ENCODE results near the gene BMPR1A. TPM values are rescaled to one million over a fixed set of nuclear protein-coding genes. Genes with fewer than 3 reads are reported as not detected.

The BMPR1A gene
- polyA plus RNA-seq, 1 donor (not counting 4 experiments of a cell fraction or from before 2014, with no cell fraction given) = 22.2 TPM

GRCh38 chr10:86855513-86855912 lies 99.1 kb downstream of the BMPR1A start:
- H2AFZ ChIP-seq (ENCODE audit: control insufficient read depth, low read length) = no peak overlapping the region
- no peaks in the 10 kb centered on the region for H3K9me1 ChIP-seq (ENCODE audit: control insufficient read depth, extremely low read depth, insufficient read depth, low read length)
- no peak overlapping the region for H3K4me3 ChIP-seq (ENCODE audit: control insufficient read depth in 2 of 3, extremely low read depth in 1 of 3, insufficient read depth in 2 of 3, low read depth in 1 of 3, low read length in 3 of 3)
- no peak overlapping the region for H3K4me2 ChIP-seq (ENCODE audit: control insufficient read depth, extremely low read depth, insufficient read depth, low read depth, low read length)
- no peaks in the 10 kb centered on the region for H3K4me1 ChIP-seq (ENCODE audit: control insufficient read depth, extremely low read depth, insufficient read depth, low read length)
- no peak overlapping the region for H3K9ac ChIP-seq (ENCODE audit: control insufficient read depth, extremely low read depth, insufficient read depth, low read length)
- no peak overlapping the region for H3K27ac ChIP-seq (ENCODE audit: control insufficient read depth, insufficient read depth, low read length)
- no peak for DNase-seq (ENCODE audit: low read depth, low spot score)
- no peaks in the 10 kb centered on the region for H4K20me1 ChIP-seq (ENCODE audit: control insufficient read depth, extremely low read depth, insufficient read depth, low read length)
- H3K79me2 ChIP-seq (ENCODE audit: control insufficient read depth, insufficient read depth, low read length) = no peaks in the 10 kb centered on the region
- TF ChIP-seq, protein P1, sequence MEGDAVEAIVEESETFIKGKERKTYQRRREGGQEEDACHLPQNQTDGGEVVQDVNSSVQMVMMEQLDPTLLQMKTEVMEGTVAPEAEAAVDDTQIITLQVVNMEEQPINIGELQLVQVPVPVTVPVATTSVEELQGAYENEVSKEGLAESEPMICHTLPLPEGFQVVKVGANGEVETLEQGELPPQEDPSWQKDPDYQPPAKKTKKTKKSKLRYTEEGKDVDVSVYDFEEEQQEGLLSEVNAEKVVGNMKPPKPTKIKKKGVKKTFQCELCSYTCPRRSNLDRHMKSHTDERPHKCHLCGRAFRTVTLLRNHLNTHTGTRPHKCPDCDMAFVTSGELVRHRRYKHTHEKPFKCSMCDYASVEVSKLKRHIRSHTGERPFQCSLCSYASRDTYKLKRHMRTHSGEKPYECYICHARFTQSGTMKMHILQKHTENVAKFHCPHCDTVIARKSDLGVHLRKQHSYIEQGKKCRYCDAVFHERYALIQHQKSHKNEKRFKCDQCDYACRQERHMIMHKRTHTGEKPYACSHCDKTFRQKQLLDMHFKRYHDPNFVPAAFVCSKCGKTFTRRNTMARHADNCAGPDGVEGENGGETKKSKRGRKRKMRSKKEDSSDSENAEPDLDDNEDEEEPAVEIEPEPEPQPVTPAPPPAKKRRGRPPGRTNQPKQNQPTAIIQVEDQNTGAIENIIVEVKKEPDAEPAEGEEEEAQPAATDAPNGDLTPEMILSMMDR (optimal IDR thresholded peaks at IDR 0.05 in 1 of 3, IDR thresholded peaks at IDR 0.05 in 1 of 3, conservative IDR thresholded peaks at IDR 0.05 in 1 of 3; ENCODE audit: extremely low read depth in 1 of 3, insufficient read depth in 2 of 3, low read length in 3 of 3) = no peak
- no peak for TF ChIP-seq EZH2 (IDR thresholded peaks at IDR 0.05; ENCODE audit: low read length)
- H3K27me3 ChIP-seq (ENCODE audit: control insufficient read depth, extremely low read depth, insufficient read depth, low read length) = no peaks in the 10 kb centered on the region
- FAIRE-seq = no peak
- dilution Hi-C loops (cut with MboI; ENCODE audit: extremely low pct_ligation_motif_present, low sequenced_read_pairs) = no loop called here
- H3K36me3 ChIP-seq (ENCODE audit: control insufficient read depth in 2 of 2, extremely low read depth in 1 of 2, insufficient read depth in 2 of 2, low read length in 2 of 2) = no peaks in the 10 kb centered on the region
- H3K9me3 ChIP-seq (ENCODE audit: control insufficient read depth, low read depth, low read length) = no peaks in the 10 kb centered on the region

- no peak overlapping the region for H3K4me2 ChIP-seq (ENCODE audit: control insufficient read depth, extremely low read depth, insufficient read depth, low read depth, low read length)
- dilution Hi-C loops (cut with MboI; ENCODE audit: extremely low pct_ligation_motif_present, low sequenced_read_pairs) = no loop called here
- no peaks in the 10 kb centered on the region for H3K36me3 ChIP-seq (ENCODE audit: control insufficient read depth in 2 of 2, extremely low read depth in 1 of 2, insufficient read depth in 2 of 2, low read length in 2 of 2)
- H3K9me3 ChIP-seq (ENCODE audit: control insufficient read depth, low read depth, low read length) = no peaks in the 10 kb centered on the region
- H2AFZ ChIP-seq (ENCODE audit: control insufficient read depth, low read length) = no peak overlapping the region
- H3K4me1 ChIP-seq (ENCODE audit: control insufficient read depth, extremely low read depth, insufficient read depth, low read length) = no peaks in the 10 kb centered on the region
- no peaks in the 10 kb centered on the region for H3K9me1 ChIP-seq (ENCODE audit: control insufficient read depth, extremely low read depth, insufficient read depth, low read length)
- no peak for TF ChIP-seq EZH2 (IDR thresholded peaks at IDR 0.05; ENCODE audit: low read length)
- TF ChIP-seq, protein P1 (optimal IDR thresholded peaks at IDR 0.05 in 1 of 3, IDR thresholded peaks at IDR 0.05 in 1 of 3, conservative IDR thresholded peaks at IDR 0.05 in 1 of 3; ENCODE audit: extremely low read depth in 1 of 3, insufficient read depth in 2 of 3, low read length in 3 of 3) = no peak
- DNase-seq (ENCODE audit: low read depth, low spot score) = no peak
- H3K4me3 ChIP-seq (ENCODE audit: control insufficient read depth in 2 of 3, extremely low read depth in 1 of 3, insufficient read depth in 2 of 3, low read depth in 1 of 3, low read length in 3 of 3) = no peak overlapping the region
- no peaks in the 10 kb centered on the region for H3K27me3 ChIP-seq (ENCODE audit: control insufficient read depth, extremely low read depth, insufficient read depth, low read length)
- H3K9ac ChIP-seq (ENCODE audit: control insufficient read depth, extremely low read depth, insufficient read depth, low read length) = no peak overlapping the region
- no peaks in the 10 kb centered on the region for H3K79me2 ChIP-seq (ENCODE audit: control insufficient read depth, insufficient read depth, low read length)
- FAIRE-seq = no peak
- H3K27ac ChIP-seq (ENCODE audit: control insufficient read depth, insufficient read depth, low read length) = no peak overlapping the region
- H4K20me1 ChIP-seq (ENCODE audit: control insufficient read depth, extremely low read depth, insufficient read depth, low read length) = no peaks in the 10 kb centered on the region
Observed at GRCh38 chr10:86856156-86856555, 99.7 kb downstream of the BMPR1A start.
